Activated CD8-positive, alpha-beta memory T cell treated with anti-CD3 and anti-CD28 coated beads, Interleukin-2, amount 10 ng/mL, durations not matched to agents 7 days and 5 days (primary cell): ENCODE results near the gene CDH16. TPM values are rescaled to one million over a fixed set of nuclear protein-coding genes. Genes with fewer than 3 reads are reported as not detected.
"Not testable (repeated sequence)": the region's sequence is repeated elsewhere in the genome, so short reads cannot be mapped to it uniquely, and the experiment has no call there.

Experiments used
- ATAC-seq: fragments of 150-1000 bp; cut with Tn5 transposase; one replicate; pipeline ENCODE4 v1.10.0; 2021; ENCODE audit warnings: moderate library complexity
- CTCF ChIA-PET: fragments of 350-600 bp; sonication (Branson Sonifier 250); formaldehyde crosslinking; loops from one replicate; lab custom pipeline; 2021; ENCODE audit warnings: antibody characterized with exemption; lab: Charles Lee
- DNase-seq: peaks from one replicate; pipeline ENCODE4 v3.0.0-alpha.2; 2020
- H3K27ac Mint-ChIP-seq: one replicate; pipeline ENCODE4 v1.8.0; 2021; ENCODE audit warnings: mild to moderate bottlenecking, mixed read lengths
- H3K27me3 Mint-ChIP-seq: one replicate; pipeline ENCODE4 v1.8.0; 2021; ENCODE audit warnings: mixed read lengths
- H3K36me3 Mint-ChIP-seq: one replicate; pipeline ENCODE4 v1.8.0; 2021; ENCODE audit warnings: mild to moderate bottlenecking, mixed read lengths
- H3K4me1 Mint-ChIP-seq: one replicate; pipeline ENCODE4 v1.8.0; 2021; ENCODE audit warnings: mixed read lengths
- H3K4me3 Mint-ChIP-seq: one replicate; pipeline ENCODE4 v1.8.0; 2021; ENCODE audit warnings: mild to moderate bottlenecking, moderate library complexity, mixed read lengths
- H3K9me3 Mint-ChIP-seq: one replicate; pipeline ENCODE4 v1.8.0; 2022; ENCODE audit warnings: low read depth, mixed read lengths
- total RNA-seq, 2 experiments: library from RNA; stranded (reverse); gene quantifications; one replicate each; pipeline ENCODE4 v1.2.3, GENCODE V29; 2021

CDH16 gene
- total RNA-seq, 2 experiments from 2014 or later, result not detected

DNA sequence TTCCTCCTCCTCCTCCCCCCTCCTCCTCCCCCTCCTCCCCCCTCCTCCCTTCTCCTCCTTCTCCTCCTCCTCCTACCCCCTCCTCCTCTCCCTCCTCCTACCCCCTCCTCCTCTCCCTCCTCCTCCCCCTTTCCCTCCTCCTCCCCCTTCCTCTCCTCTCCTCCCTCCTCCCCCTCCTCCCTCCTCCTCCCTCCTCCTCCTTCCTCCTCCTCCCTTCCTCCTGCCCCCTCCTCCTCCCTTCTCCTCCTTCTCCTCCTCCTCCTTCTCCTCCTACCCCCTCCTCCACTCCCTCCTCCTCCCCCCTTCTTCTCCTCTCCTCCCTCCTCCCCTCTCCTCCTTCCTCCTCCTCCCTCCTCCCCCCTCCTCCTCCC is 45.0 kb downstream of the CDH16 start:
- H3K27ac Mint-ChIP-seq, result peak overlapping the region; percentile 95
- H3K4me3 Mint-ChIP-seq, result no peak overlapping the region
- no peak for ATAC-seq
- peaks cover 60% of the 10 kb centered on the region for H3K4me1 Mint-ChIP-seq
- H3K36me3 Mint-ChIP-seq, result peaks cover 1% of the 10 kb centered on the region
- no peak for DNase-seq
- no peaks in the 10 kb centered on the region for H3K27me3 Mint-ChIP-seq
- H3K9me3 Mint-ChIP-seq, result no peaks in the 10 kb centered on the region
- CTCF ChIA-PET, result interaction anchor here (0.8 to 4.1 kb wide), 32 partner anchors 8 to 466 kb away, joined by 3 to 63 read pairs (median 5); partner anchors contain the start of genes CIAO2B, DYNC1LI2, NAE1 and RRAD

DNA sequence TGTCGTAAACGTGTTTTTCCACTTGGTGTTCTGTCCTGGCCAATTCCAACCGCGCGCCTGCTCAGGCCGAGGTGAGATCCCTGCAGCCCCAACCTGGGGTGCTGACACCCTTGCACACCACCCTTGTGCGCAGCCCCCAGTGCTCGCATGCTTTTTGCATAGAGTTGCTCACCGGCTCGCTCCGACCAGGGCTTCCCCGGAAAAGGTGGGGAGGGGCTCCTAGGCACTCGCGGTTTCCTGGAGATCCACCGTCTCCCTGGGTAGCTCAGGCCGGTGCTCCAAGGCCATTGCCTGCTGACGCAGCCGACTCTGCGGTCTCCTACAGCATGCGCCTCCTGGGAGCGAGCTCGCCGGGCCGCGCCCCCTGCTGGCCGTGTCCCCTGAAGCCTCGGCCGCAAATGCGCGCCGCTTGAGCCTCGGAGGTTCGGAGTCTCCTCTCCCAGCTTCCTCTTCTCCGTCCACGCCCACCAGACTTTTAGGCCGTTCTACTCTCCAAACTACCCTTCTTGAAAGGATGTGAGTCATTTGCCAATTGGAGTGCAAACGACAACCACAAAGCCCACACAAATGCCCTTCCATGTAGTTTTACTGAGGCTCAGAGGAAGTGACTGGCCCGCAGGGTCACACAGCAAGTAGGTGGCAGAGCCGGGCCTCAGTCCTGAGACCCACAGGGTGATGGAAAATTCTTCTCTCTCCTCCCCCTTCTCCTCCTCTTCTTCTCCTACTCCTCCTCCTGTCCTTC is 45.6 kb downstream of the CDH16 start:
- CTCF ChIA-PET, result interaction anchor here (0.8 to 4.1 kb wide), 33 partner anchors 9 to 465 kb away, joined by 3 to 63 read pairs (median 5); partner anchors contain the start of genes CIAO2B, DYNC1LI2, NAE1 and RRAD
- peak overlapping the region; percentile 78 for H3K4me3 Mint-ChIP-seq
- DNase-seq (peak; percentile 99), ATAC-seq (peak; percentile 89)
- peaks cover 54% of the 10 kb centered on the region for H3K4me1 Mint-ChIP-seq
- no peaks in the 10 kb centered on the region for H3K27me3 Mint-ChIP-seq
- no peaks in the 10 kb centered on the region for H3K9me3 Mint-ChIP-seq
- peak overlapping the region; percentile 92 for H3K27ac Mint-ChIP-seq
- H3K36me3 Mint-ChIP-seq, result peaks cover 1% of the 10 kb centered on the region

DNA sequence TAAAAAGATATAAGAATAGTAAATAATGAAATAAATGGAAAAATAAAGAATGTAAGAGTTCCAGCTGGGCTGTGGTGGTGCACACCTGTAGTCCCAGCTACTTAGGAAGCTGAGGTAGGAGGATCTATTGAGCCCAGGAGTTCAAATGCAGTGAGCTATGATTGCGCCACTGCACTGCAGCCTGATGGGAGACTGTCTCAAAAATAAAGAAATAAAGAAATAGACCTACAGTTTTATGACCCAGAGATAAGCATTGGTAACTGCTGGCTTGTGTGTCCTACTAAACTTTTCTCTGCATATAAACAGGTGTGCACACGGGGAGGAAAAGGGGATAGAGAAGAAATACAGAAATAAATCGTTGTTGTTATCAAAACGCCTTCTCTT is 46.1 kb downstream of the CDH16 start:
- CTCF ChIA-PET, result interaction anchor here (0.9 to 4.1 kb wide), 31 partner anchors 9 to 465 kb away, joined by 3 to 63 read pairs (median 5); partner anchors contain the start of genes CIAO2B, DYNC1LI2, NAE1 and RRAD
- peaks cover 1% of the 10 kb centered on the region for H3K36me3 Mint-ChIP-seq
- no peaks in the 10 kb centered on the region for H3K27me3 Mint-ChIP-seq
- DNase-seq (no peak), ATAC-seq (no peak)
- no peaks in the 10 kb centered on the region for H3K9me3 Mint-ChIP-seq
- peak overlapping the region; percentile 92 for H3K27ac Mint-ChIP-seq
- peaks cover 51% of the 10 kb centered on the region for H3K4me1 Mint-ChIP-seq
- H3K4me3 Mint-ChIP-seq, result peak overlapping the region; percentile 78

DNA sequence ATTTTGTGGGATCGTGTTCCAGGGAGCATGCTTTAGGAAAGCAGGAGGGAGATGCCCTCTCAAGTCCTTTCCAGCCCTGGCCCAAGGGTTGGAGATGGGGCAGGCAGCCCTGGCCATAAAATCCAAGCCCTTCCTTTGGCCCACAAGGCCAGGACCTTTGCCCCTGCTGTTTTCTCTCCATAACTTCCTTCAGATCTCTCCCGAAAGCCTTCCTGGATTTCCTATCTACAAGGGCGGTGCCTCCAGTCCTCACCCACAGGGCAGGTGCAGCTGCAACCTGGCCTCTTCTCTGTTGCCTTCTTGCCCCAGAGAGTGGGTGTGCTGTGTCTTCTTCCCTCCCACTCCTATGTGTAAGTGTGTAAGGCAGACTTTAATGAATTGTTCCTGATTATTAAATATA is 46.8 kb downstream of the CDH16 start:
- CTCF ChIA-PET, result interaction anchor here (1.4 to 7.2 kb wide), 12 partner anchors 12 to 221 kb away, joined by 3 to 160 read pairs (median 8); partner anchors contain the start of gene NAE1

DNA sequence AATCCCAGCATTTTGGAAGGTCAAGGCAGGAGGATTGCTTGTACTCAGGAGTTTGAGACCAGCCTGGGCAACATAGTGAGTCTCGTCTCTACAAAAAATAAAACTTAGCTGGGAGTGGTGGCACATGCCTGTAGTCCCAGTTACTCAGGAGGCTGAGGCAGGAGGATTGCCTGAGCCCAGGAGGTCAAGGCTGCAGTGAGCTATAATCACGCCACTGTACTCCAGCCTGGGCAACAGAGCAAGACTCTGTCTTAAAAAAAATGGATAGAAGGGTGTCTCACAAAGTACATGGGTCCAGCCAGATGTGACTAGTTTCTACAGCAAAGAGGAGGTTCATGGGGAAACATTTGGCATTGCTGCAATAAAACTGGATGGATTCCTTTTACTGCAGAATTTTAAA is 47.3 kb downstream of the CDH16 start:
- not testable (repeated sequence) for H3K9me3 Mint-ChIP-seq, H3K27me3 Mint-ChIP-seq, H3K36me3 Mint-ChIP-seq, ATAC-seq, H3K27ac Mint-ChIP-seq, H3K4me3 Mint-ChIP-seq, DNase-seq
- peaks cover 45% of the 10 kb centered on the region for H3K4me1 Mint-ChIP-seq
- CTCF ChIA-PET, result interaction anchor here (0.7 to 7.2 kb wide), 4 partner anchors 9 to 57 kb away, joined by 3 to 160 read pairs (median 4); partner anchors contain the start of genes NAE1 and PDP2

More for the DNA sequence above, 46.8 kb downstream of the CDH16 start:
- Mint-ChIP-seq H3K4me1 (peaks cover 48% of the 10 kb centered on the region), H3K27me3 (no peaks in the 10 kb centered on the region), H3K36me3 (peaks cover 1% of the 10 kb centered on the region), H3K9me3 (no peaks in the 10 kb centered on the region), H3K27ac (peak overlapping the region; percentile 9), H3K4me3 (no peak overlapping the region)
- DNase-seq, result no peak
- ATAC-seq, result no peak

DNA sequence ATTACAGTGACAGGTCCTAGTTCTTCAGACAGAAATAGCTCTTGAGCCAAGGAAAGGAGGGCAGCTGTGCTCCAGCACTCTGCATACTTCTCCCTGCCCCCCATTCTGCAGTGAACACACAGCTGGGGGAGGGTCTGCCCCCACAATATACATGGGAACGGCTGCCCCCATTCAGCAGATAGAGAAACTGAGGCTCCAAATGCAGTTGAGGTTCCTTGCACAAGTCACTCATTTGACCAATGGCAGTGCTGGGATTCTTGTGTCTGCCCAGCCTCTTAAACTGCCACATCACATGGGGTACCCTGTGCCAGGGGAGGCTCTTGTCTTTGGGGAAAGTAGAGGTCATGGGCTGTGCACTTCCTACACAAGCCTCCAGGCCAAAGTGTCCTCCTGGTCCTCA is 49.3 kb downstream of the CDH16 start:
- H3K4me3 Mint-ChIP-seq, result no peak overlapping the region
- CTCF ChIA-PET, result interaction anchor here (1.3 to 7.2 kb wide), 11 partner anchors 11 to 463 kb away, joined by 6 to 160 read pairs (median 24); partner anchors contain the start of genes CA7, CDH16, NAE1 and PDP2
- ATAC-seq (no peak), DNase-seq (no peak)
- H3K27ac Mint-ChIP-seq, result no peak overlapping the region
- H3K9me3 Mint-ChIP-seq, result no peaks in the 10 kb centered on the region
- H3K4me1 Mint-ChIP-seq, result peaks cover 27% of the 10 kb centered on the region
- H3K36me3 Mint-ChIP-seq, result no peaks in the 10 kb centered on the region
- no peaks in the 10 kb centered on the region for H3K27me3 Mint-ChIP-seq

DNA sequence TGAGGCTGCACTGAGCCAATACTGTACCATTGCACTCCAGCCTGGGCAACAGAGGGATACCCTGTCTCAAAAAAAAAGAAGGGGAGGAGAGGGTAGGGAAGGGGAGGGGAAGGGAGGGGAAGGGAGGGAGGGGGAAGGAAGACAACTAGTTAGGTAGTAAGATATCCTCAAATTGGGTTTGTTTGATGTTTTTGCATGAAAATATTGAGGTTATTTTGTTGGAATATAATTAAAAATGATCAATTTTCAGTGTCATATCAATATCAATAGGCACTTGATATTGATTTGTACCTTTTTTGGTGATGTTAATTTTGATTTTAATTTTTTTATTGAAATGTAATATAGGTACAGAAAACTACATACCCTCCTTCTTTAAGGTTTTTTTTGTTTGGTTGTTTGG is 55.0 kb downstream of the CDH16 start:
- H3K4me1 Mint-ChIP-seq, result peaks cover 2% of the 10 kb centered on the region
- H3K9me3 Mint-ChIP-seq, result no peaks in the 10 kb centered on the region
- DNase-seq (no peak), ATAC-seq (no peak)
- no peaks in the 10 kb centered on the region for H3K36me3 Mint-ChIP-seq
- no peak overlapping the region for H3K27ac Mint-ChIP-seq
- H3K27me3 Mint-ChIP-seq, result no peaks in the 10 kb centered on the region
- H3K4me3 Mint-ChIP-seq, result no peak overlapping the region
- CTCF ChIA-PET, result interaction anchor here (0.7 kb wide), 1 partner anchor 9 kb away, joined by 3 read pairs; no protein-coding TSS in a partner anchor

DNA sequence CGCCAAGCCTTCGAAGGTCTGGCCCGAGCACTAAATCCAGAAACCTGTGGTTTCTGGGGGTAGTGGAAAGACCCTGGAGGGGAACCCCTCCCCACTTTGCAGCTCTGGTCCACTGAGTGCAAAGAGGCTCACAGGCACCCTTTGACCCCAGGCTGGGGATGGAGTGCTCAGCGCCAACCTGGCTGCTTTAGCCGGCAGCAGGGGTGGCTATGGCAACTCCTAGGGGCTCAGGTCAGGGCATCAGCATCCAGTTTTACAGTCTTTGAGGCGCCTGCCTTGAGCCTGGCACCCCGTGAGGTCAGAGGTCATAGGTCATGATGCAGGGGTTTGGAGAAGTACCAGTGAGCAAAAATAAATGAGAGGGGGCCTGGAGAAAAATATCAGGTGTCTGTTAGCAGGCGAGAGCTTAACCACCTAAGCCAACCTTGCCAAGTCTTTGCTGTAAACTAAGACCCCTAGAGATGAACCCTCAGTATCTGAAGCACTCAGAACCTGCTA is 56.6 kb downstream of the CDH16 start:
- Mint-ChIP-seq H3K27me3 (no peaks in the 10 kb centered on the region), H3K4me1 (no peaks in the 10 kb centered on the region), H3K27ac (no peak overlapping the region), H3K4me3 (no peak overlapping the region), H3K36me3 (no peaks in the 10 kb centered on the region), H3K9me3 (no peaks in the 10 kb centered on the region)
- ATAC-seq (no peak), DNase-seq (no peak)
- CTCF ChIA-PET, result interaction anchor here (0.8 to 1.2 kb wide), 2 partner anchors 11 to 31 kb away, joined by 5 to 6 read pairs; partner anchors contain the start of gene NAE1

DNA sequence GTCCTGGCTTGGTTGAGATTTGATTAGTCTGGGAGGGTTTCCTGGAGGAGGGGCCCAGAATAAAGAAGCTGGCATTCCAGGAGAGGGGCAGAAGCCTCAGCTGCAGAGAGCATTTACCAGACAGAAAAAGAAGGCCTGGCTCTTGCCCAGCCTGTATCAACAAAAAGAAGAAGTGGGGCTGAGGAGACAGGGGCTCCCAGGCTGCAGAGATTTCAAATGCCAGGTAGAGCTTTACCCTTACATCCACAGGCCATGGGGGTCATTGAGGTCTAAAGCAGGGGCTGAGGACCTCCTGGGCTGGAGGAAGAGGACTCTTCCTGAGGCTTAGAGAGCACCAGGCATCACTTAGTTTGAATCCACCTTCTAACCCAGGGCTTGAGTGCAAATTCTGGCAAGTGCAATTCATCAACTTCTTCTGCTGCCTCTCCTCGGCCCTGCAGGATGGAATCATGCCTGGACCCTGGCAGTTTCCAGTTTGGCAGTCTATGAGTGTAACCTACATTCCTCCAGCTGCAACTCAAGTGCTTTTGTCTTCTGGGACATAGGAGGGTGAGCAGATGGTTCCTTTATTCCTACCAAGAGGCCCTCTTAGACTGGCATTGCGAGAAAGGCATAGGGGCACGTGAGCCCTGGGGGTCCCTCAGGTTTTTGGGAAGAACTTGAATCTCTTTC is 59.2 kb downstream of the CDH16 start:
- CTCF ChIA-PET, result interaction anchor here (0.6 to 2.4 kb wide), 5 partner anchors 9 to 29 kb away, joined by 4 to 21 read pairs (median 7); partner anchors contain the start of gene NAE1
- H3K27me3 Mint-ChIP-seq, result no peaks in the 10 kb centered on the region
- no peaks in the 10 kb centered on the region for H3K4me1 Mint-ChIP-seq
- ATAC-seq (no peak), DNase-seq (no peak)
- H3K9me3 Mint-ChIP-seq, result no peaks in the 10 kb centered on the region
- no peaks in the 10 kb centered on the region for H3K36me3 Mint-ChIP-seq
- H3K4me3 Mint-ChIP-seq, result no peak overlapping the region
- H3K27ac Mint-ChIP-seq, result no peak overlapping the region

DNA sequence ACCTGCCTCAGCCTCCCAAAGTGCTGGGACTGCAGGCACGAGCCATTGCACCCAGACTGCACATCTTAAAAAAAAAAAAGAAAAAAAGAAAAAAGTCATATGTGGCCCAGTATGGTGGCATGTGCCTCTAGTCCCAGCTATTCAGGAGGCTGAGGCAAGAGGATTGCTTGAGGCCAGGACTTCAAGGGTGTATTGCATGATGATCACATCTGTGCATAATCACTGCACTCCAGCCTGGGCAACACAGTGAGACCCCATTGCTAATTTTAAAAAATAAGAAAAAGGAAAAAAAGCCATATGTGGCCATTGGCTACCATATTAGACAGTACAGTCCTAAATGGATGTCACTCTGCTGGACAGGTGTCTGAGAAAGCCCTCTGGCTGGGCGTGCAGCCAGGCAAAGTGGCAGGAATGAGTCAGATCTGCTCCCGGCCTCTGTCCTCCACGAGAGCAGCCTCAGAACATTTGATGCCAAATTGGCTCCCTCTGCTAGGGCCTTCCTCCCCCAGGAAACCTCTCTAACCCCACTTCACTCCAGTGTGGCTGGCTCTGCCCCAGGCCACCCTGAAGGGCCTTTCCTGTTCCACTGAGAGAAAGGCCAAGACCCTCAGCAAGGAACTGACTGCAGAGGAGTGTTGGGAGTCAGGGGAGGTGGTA is 59.8 kb downstream of the CDH16 start:
- H3K27me3 Mint-ChIP-seq, result no peaks in the 10 kb centered on the region
- H3K36me3 Mint-ChIP-seq, result no peaks in the 10 kb centered on the region
- DNase-seq (no peak), ATAC-seq (no peak)
- H3K4me3 Mint-ChIP-seq, result no peak overlapping the region
- no peaks in the 10 kb centered on the region for H3K9me3 Mint-ChIP-seq
- H3K4me1 Mint-ChIP-seq, result no peaks in the 10 kb centered on the region
- H3K27ac Mint-ChIP-seq, result no peak overlapping the region
- CTCF ChIA-PET, result interaction anchor here (2.2 to 2.5 kb wide), 4 partner anchors 9 to 28 kb away, joined by 7 to 21 read pairs (median 8); partner anchors contain the start of gene NAE1
